H9 (cell line): ENCODE data around the gene BMPER. TPM values are rescaled to one million over a fixed set of nuclear protein-coding genes. Genes with fewer than 3 reads are reported as not detected.

Source experiments
- DNase-seq: peaks from one replicate; pipeline ENCODE4 v3.0.0-alpha.2; 2017
- H2AFZ ChIP-seq: one replicate; pipeline ENCODE4 v1.6.1; 2013; ENCODE audit warnings: mild to moderate bottlenecking, low read length, control low read depth, moderate library complexity
- H2AK5ac ChIP-seq: 2 replicates; pipeline ENCODE4 v1.6.1; 2013; ENCODE audit warnings: low read length, control low read depth, mixed read lengths; ENCODE audit not compliant: insufficient read length
- H2BK120ac ChIP-seq: one replicate; pipeline ENCODE4 v1.6.1; 2013; ENCODE audit warnings: low read depth, mild to moderate bottlenecking, low read length, control low read depth, inconsistent platforms; ENCODE audit not compliant: poor library complexity, severe bottlenecking
- H2BK12ac ChIP-seq: 2 replicates; pipeline ENCODE4 v1.6.1; 2013; ENCODE audit warnings: low read length, control low read depth, mixed read lengths, low read depth; ENCODE audit not compliant: insufficient read length
- H2BK15ac ChIP-seq: 2 replicates; pipeline ENCODE4 v1.6.1; 2013; ENCODE audit warnings: low read depth, low read length, control low read depth
- H2BK20ac ChIP-seq: one replicate; pipeline ENCODE4 v1.6.1; 2013; ENCODE audit warnings: low read depth, mild to moderate bottlenecking, low read length, control low read depth, inconsistent platforms; ENCODE audit not compliant: poor library complexity, severe bottlenecking
- H2BK5ac ChIP-seq: 2 replicates; pipeline ENCODE4 v1.6.1; 2013; ENCODE audit warnings: low read length, control low read depth, mixed read lengths; ENCODE audit not compliant: insufficient read length
- H3K14ac ChIP-seq: 2 replicates; pipeline ENCODE4 v1.6.1; 2013; ENCODE audit warnings: low read length, control low read depth; ENCODE audit not compliant: insufficient read depth
- H3K18ac ChIP-seq: 2 replicates; pipeline ENCODE4 v1.6.1; 2013; ENCODE audit warnings: low read depth, mild to moderate bottlenecking, mixed read lengths, low read length, control low read depth; ENCODE audit not compliant: insufficient read length
- H3K23ac ChIP-seq: 2 replicates; pipeline ENCODE4 v1.6.1; 2013; ENCODE audit warnings: low read length, control low read depth, mixed read lengths, low read depth; ENCODE audit not compliant: insufficient read length
- H3K23me2 ChIP-seq: 2 replicates; pipeline ENCODE4 v1.6.1; 2013; ENCODE audit warnings: low read depth, mild to moderate bottlenecking, mixed read lengths, low read length, control low read depth; ENCODE audit not compliant: insufficient read length, poor library complexity, severe bottlenecking
- H3K27ac ChIP-seq: 2 replicates; pipeline ENCODE4 v1.5.1; 2013; ENCODE audit warnings: low read length, control low read depth, mixed read lengths, low read depth; ENCODE audit not compliant: insufficient read length
- H3K27me3 ChIP-seq: 2 replicates; pipeline ENCODE4 v1.6.1; 2013; ENCODE audit warnings: low read length, control low read depth, inconsistent platforms; ENCODE audit not compliant: insufficient read depth
- H3K4ac ChIP-seq: 2 replicates; pipeline ENCODE4 v1.6.1; 2013; ENCODE audit warnings: low read depth, mild to moderate bottlenecking, control low read depth, inconsistent platforms, low read length, moderate library complexity
- H3K4me1 ChIP-seq: 2 replicates; pipeline ENCODE4 v1.6.1; 2013; ENCODE audit warnings: low read length, control low read depth, inconsistent platforms; ENCODE audit not compliant: insufficient read depth
- H3K4me2 ChIP-seq: 2 replicates; pipeline ENCODE4 v1.6.1; 2013; ENCODE audit warnings: low read length, control low read depth, mixed read lengths; ENCODE audit not compliant: insufficient read length, insufficient read depth
- H3K56ac ChIP-seq: 2 replicates; pipeline ENCODE4 v1.6.1; 2013; ENCODE audit warnings: low read depth, mild to moderate bottlenecking, mixed read lengths, low read length, control low read depth; ENCODE audit not compliant: insufficient read length
- H3K79me1 ChIP-seq: 2 replicates; pipeline ENCODE4 v1.6.1; 2013; ENCODE audit warnings: low read depth, mild to moderate bottlenecking, moderate library complexity, low read length, control low read depth, inconsistent platforms; ENCODE audit not compliant: insufficient read depth, poor library complexity, severe bottlenecking
- H3K79me2 ChIP-seq: 2 replicates; pipeline ENCODE4 v1.6.1; 2013; ENCODE audit warnings: low read length, control low read depth, inconsistent platforms; ENCODE audit not compliant: insufficient read depth
- H3K9ac ChIP-seq: 2 replicates; pipeline ENCODE4 v1.6.1; 2013; ENCODE audit warnings: low read length, control low read depth, mixed read lengths; ENCODE audit not compliant: insufficient read length; ENCODE audit errors: extremely low read depth
- H3K9me3 ChIP-seq: one replicate; pipeline ENCODE4 v1.6.1; 2013; ENCODE audit warnings: low read depth, low read length, inconsistent platforms; ENCODE audit not compliant: control insufficient read depth
- H3T11ph ChIP-seq: one replicate; pipeline ENCODE4 v1.6.1; 2013; ENCODE audit warnings: mild to moderate bottlenecking, low read length, control low read depth, inconsistent platforms
- H4K20me1 ChIP-seq: one replicate; pipeline ENCODE4 v1.6.1; 2013; ENCODE audit not compliant: control insufficient read depth, insufficient read length, insufficient read depth
- H4K5ac ChIP-seq: 2 replicates; pipeline ENCODE4 v1.6.1; 2013; ENCODE audit warnings: low read depth, mild to moderate bottlenecking, mixed read lengths, low read length, control low read depth; ENCODE audit not compliant: insufficient read length
- H4K8ac ChIP-seq: replicated peaks from 2 replicates; pipeline ENCODE4 v1.6.1; 2013; ENCODE audit warnings: low read length, control low read depth, mixed read lengths, low read depth; ENCODE audit not compliant: insufficient read length
- H4K91ac ChIP-seq: 2 replicates; pipeline ENCODE4 v1.6.1; 2013; ENCODE audit warnings: low read depth, mild to moderate bottlenecking, moderate library complexity, mixed read lengths, low read length, control low read depth; ENCODE audit not compliant: insufficient read length
- H3K27ac Mint-ChIP-seq, 3 experiments: 2 replicates in 2 of 3; 3 replicates in 1 of 3; pipeline ENCODE4 v1.8.0; 2020 to 2021; ENCODE audit warnings: mixed read lengths in 3 of 3, mild to moderate bottlenecking in 1 of 3, moderate library complexity in 1 of 3
- H3K27me3 Mint-ChIP-seq: 2 replicates; pipeline ENCODE4 v1.8.0; 2021; ENCODE audit warnings: low read depth, mild to moderate bottlenecking, moderate library complexity, mixed read lengths
- H3K36me3 Mint-ChIP-seq, 3 experiments: 2 replicates in 2 of 3; 3 replicates in 1 of 3; pipeline ENCODE4 v1.8.0; 2020 to 2021; ENCODE audit warnings: low read depth in 3 of 3, mixed read lengths in 3 of 3; ENCODE audit not compliant: insufficient read depth in 1 of 3
- H3K4me1 Mint-ChIP-seq, 2 experiments: 2 replicates each; pipeline ENCODE4 v1.8.0; 2020; ENCODE audit warnings: mixed read lengths in 2 of 2
- H3K4me3 Mint-ChIP-seq, 2 experiments: 2 replicates in 1 of 2; 3 replicates in 1 of 2; pipeline ENCODE4 v1.8.0; 2020 to 2021; ENCODE audit warnings: mild to moderate bottlenecking in 2 of 2, mixed read lengths in 2 of 2, moderate library complexity in 1 of 2
- H3K9me3 Mint-ChIP-seq, 2 experiments: 2 replicates in 1 of 2; 3 replicates in 1 of 2; pipeline ENCODE4 v1.8.0; 2020; ENCODE audit warnings: mild to moderate bottlenecking in 2 of 2, mixed read lengths in 2 of 2, moderate library complexity in 1 of 2
- WGBS: extraction: QIAGEN DNeasy Blood & Tissue Kit; methylation state at CpG from one replicate; pipeline ENCODE4 v1.1.7; 2013; ENCODE audit warnings: missing lambda C conversion rate, low lambda C conversion rate, mixed read lengths; ENCODE audit not compliant: insufficient read length; ENCODE audit errors: extremely low coverage; 5-methylcytosine and 5-hydroxymethylcytosine counted together
- total RNA-seq: library from RNA; stranded (reverse); gene quantifications from 2 replicates; pipeline ENCODE4 v1.2.1, GENCODE V29; 2021
- TF ChIP-seq, protein P1 (sequence below): fragments of 200-600 bp; sonication (generic); conservative IDR thresholded peaks from 3 replicates; pipeline ENCODE4 v1.8.0; 2021; ENCODE audit warnings: antibody characterized with exemption, mild to moderate bottlenecking

BMPER gene
- total RNA-seq, 1 experiment from 2014 or later, result 0.20 TPM

DNA sequence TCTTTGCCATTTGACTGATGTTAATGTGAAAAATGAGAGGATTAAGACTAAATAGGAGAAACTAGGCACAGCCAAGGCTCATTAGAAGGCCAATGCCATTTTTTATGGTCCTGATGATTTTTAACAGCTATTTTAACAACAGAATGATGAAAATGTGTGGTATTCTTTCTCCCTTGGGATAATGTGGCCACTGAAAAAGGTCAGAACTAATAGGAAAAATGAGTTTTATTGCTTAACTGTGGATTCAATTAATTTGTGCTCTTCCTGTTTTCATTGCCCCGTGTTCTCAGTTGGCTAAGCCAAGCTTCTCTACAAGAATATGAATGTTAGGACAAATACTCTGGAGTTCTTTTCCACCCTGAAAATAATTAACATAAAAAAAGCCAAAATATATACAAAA is 56.6 kb downstream of the BMPER start:
- H3K18ac ChIP-seq, result no peak overlapping the region
- Mint-ChIP-seq H3K27me3 (no peaks in the 10 kb centered on the region; the same call in 1 of the 2 replicates), H3K4me3 (no peak overlapping the region), H3K27ac (no peak overlapping the region), H3K9me3 (no peaks in the 10 kb centered on the region), H3K4me1 (no peaks in the 10 kb centered on the region), H3K36me3 (no peaks in the 10 kb centered on the region; a peak in 1 of 7 replicates)
- H3K4me2 ChIP-seq, result no peak overlapping the region
- no peak overlapping the region for H2BK20ac ChIP-seq
- no peak overlapping the region for H2BK12ac ChIP-seq
- H3K9ac ChIP-seq, result no peak overlapping the region
- no peak overlapping the region for H3K23ac ChIP-seq
- H3K27me3 ChIP-seq, result no peaks in the 10 kb centered on the region
- H3K27ac ChIP-seq, result no peak overlapping the region
- no peak overlapping the region for H4K91ac ChIP-seq
- no CpG with 5 or more reads among the region's 1 CpG for WGBS
- H3K4me1 ChIP-seq, result no peaks in the 10 kb centered on the region
- no peak overlapping the region for H2BK120ac ChIP-seq
- H2BK15ac ChIP-seq, result no peak overlapping the region
- TF ChIP-seq, protein P1, sequence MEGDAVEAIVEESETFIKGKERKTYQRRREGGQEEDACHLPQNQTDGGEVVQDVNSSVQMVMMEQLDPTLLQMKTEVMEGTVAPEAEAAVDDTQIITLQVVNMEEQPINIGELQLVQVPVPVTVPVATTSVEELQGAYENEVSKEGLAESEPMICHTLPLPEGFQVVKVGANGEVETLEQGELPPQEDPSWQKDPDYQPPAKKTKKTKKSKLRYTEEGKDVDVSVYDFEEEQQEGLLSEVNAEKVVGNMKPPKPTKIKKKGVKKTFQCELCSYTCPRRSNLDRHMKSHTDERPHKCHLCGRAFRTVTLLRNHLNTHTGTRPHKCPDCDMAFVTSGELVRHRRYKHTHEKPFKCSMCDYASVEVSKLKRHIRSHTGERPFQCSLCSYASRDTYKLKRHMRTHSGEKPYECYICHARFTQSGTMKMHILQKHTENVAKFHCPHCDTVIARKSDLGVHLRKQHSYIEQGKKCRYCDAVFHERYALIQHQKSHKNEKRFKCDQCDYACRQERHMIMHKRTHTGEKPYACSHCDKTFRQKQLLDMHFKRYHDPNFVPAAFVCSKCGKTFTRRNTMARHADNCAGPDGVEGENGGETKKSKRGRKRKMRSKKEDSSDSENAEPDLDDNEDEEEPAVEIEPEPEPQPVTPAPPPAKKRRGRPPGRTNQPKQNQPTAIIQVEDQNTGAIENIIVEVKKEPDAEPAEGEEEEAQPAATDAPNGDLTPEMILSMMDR, result no peak
- H2AK5ac ChIP-seq, result no peak overlapping the region
- no peak overlapping the region for H3T11ph ChIP-seq
- no peak overlapping the region for H2AFZ ChIP-seq
- no peak for DNase-seq
- H2BK5ac ChIP-seq, result no peak overlapping the region
- no peaks in the 10 kb centered on the region for H3K9me3 ChIP-seq
- no peaks in the 10 kb centered on the region for H3K79me2 ChIP-seq
- H3K79me1 ChIP-seq, result no peaks in the 10 kb centered on the region
- H4K8ac ChIP-seq, result no peak overlapping the region
- no peaks in the 10 kb centered on the region for H3K23me2 ChIP-seq
- no peak overlapping the region for H3K4ac ChIP-seq
- H3K14ac ChIP-seq, result no peak overlapping the region
- no peak overlapping the region for H4K5ac ChIP-seq
- no peaks in the 10 kb centered on the region for H4K20me1 ChIP-seq
- H3K56ac ChIP-seq, result no peak overlapping the region
